Stimulated activated CD8-positive, alpha-beta memory T cell treated with anti-CD3 and anti-CD28 coated beads, Interleukin-12 subunit alpha, Interleukin-12 subunit beta, amount 100 ng/mL, for 1 hour (primary cell): Measurements from ENCODE around the gene GARIN5B.
"Not testable (repeated sequence)": the region's sequence is repeated elsewhere in the genome, so short reads cannot be mapped to it uniquely, and the experiment has no call there.

ENCODE experiments used
- DNase-seq: peaks from one replicate; pipeline ENCODE4 v3.0.0-alpha.2; 2020; ENCODE audit warnings: low read depth

GARIN5B gene

GRCh38 chr19:55362990-55363716 lies at the start of gene GARIN5B:
GARIN5B (minus strand) TSS chr19:55363260; CDS start chr19:55363066, 194 bp downstream.
- no peak for DNase-seq

GRCh38 chr19:55410168-55410567 lies 47.1 kb upstream of the GARIN5B start:
- DNase-seq: no peak

GRCh38 chr19:55409179-55409578 lies 46.1 kb upstream of the GARIN5B start:
- DNase-seq: not testable (repeated sequence)

- no peak for DNase-seq
Observed at GRCh38 chr19:55408533-55408872, 45.4 kb upstream of the GARIN5B start.

- peak; percentile 94 for DNase-seq
Observed at GRCh38 chr19:55407800-55408532, 44.9 kb upstream of the GARIN5B start.

GRCh38 chr19:55407550-55407799 lies 44.4 kb upstream of the GARIN5B start, which contains the start of gene UBE2S:
UBE2S (minus strand) TSS chr19:55407788; CDS start chr19:55407589, 199 bp downstream.
- DNase-seq: not testable (repeated sequence)

- DNase-seq: no peak
Observed at GRCh38 chr19:55406826-55407549, 43.9 kb upstream of the GARIN5B start.

- DNase-seq: no peak
Observed at GRCh38 chr19:55406091-55406825, 43.2 kb upstream of the GARIN5B start.

GRCh38 chr19:55405638-55406037 lies 42.6 kb upstream of the GARIN5B start:
- no peak for DNase-seq

- DNase-seq: no peak
Observed at GRCh38 chr19:55402509-55402908, 39.4 kb upstream of the GARIN5B start.

GRCh38 chr19:55401390-55401789 lies 38.3 kb upstream of the GARIN5B start:
- DNase-seq: not testable (repeated sequence)

GRCh38 chr19:55400281-55401087 lies 37.4 kb upstream of the GARIN5B start:
- DNase-seq: no peak

- no peak for DNase-seq
Observed at GRCh38 chr19:55398200-55398925, 35.3 kb upstream of the GARIN5B start.

- DNase-seq: no peak
Observed at GRCh38 chr19:55392820-55393761, 30.0 kb upstream of the GARIN5B start.

GRCh38 chr19:55391702-55392615 lies 28.9 kb upstream of the GARIN5B start:
- DNase-seq: no peak

- DNase-seq: no peak
Observed at GRCh38 chr19:55391191-55391670, 28.2 kb upstream of the GARIN5B start.

- no peak for DNase-seq
Observed at GRCh38 chr19:55390461-55390880, 27.4 kb upstream of the GARIN5B start.
